Neural progenitor cell (in vitro differentiated cells): ENCODE measurements around the gene SATL1. TPM values are rescaled to one million over a fixed set of nuclear protein-coding genes. Genes with fewer than 3 reads are reported as not detected.

Source experiments
- DNase-seq: peaks from one replicate; pipeline ENCODE4 v3.0.0-alpha.2; 2016; ENCODE audit warnings: low spot score
- H2AFZ ChIP-seq: fragments of 200-600 bp; sonication (generic); replicated peaks from 2 replicates; pipeline ENCODE4 v1.6.1; 2016; ENCODE audit warnings: antibody characterized with exemption
- H3F3A ChIP-seq: fragments of 200-600 bp; sonication (generic); 2 replicates; pipeline ENCODE4 v1.6.1; 2016; ENCODE audit warnings: antibody characterized with exemption, low read depth
- H3K27ac ChIP-seq: fragments of 200-600 bp; sonication (generic); 2 replicates; pipeline ENCODE4 v1.5.1; 2016; ENCODE audit warnings: mild to moderate bottlenecking
- H3K27me3 ChIP-seq: fragments of 200-600 bp; sonication (generic); 2 replicates; pipeline ENCODE4 v1.6.1; 2016; ENCODE audit warnings: mild to moderate bottlenecking, moderate library complexity
- H3K36me3 ChIP-seq: fragments of 200-600 bp; sonication (generic); 2 replicates; pipeline ENCODE4 v1.5.1; 2016
- H3K4me1 ChIP-seq: fragments of 200-600 bp; sonication (generic); 2 replicates; pipeline ENCODE4 v1.6.1; 2016; ENCODE audit warnings: mixed run types
- H3K4me2 ChIP-seq: fragments of 200-600 bp; sonication (generic); 2 replicates; pipeline ENCODE4 v1.6.1; 2016
- H3K4me3 ChIP-seq: fragments of 200-600 bp; sonication (generic); 2 replicates; pipeline ENCODE4 v1.5.1; 2016
- H3K79me2 ChIP-seq: fragments of 200-600 bp; sonication (generic); 2 replicates; pipeline ENCODE4 v1.6.1; 2016; ENCODE audit warnings: low read depth
- H3K9ac ChIP-seq: fragments of 200-600 bp; sonication (generic); 2 replicates; pipeline ENCODE4 v1.6.1; 2016
- H3K9me3 ChIP-seq: fragments of 200-600 bp; sonication (generic); 2 replicates; pipeline ENCODE4 v1.5.1; 2016; ENCODE audit warnings: low read depth
- H4K20me1 ChIP-seq: fragments of 200-600 bp; sonication (generic); 2 replicates; pipeline ENCODE4 v1.6.1; 2016; ENCODE audit warnings: low read depth
- H3K27ac Mint-ChIP-seq: 3 replicates; pipeline ENCODE4 v1.8.0; 2021; ENCODE audit warnings: mixed read lengths
- H3K27me3 Mint-ChIP-seq: 2 replicates; pipeline ENCODE4 v1.8.0; 2022; ENCODE audit warnings: low read depth, mild to moderate bottlenecking, inconsistent platforms, moderate library complexity, mixed read lengths; ENCODE audit not compliant: insufficient read depth
- H3K36me3 Mint-ChIP-seq: 3 replicates; pipeline ENCODE4 v1.8.0; 2021; ENCODE audit warnings: mixed read lengths
- H3K4me1 Mint-ChIP-seq: 3 replicates; pipeline ENCODE4 v1.8.0; 2021; ENCODE audit warnings: mixed read lengths
- H3K4me3 Mint-ChIP-seq: 3 replicates; pipeline ENCODE4 v1.8.0; 2021; ENCODE audit warnings: mild to moderate bottlenecking, moderate library complexity, mixed read lengths
- H3K9me3 Mint-ChIP-seq: 3 replicates; pipeline ENCODE4 v1.8.0; 2020; ENCODE audit warnings: mixed read lengths
- EZH2 ChIP-seq: fragments of 200-600 bp; sonication (generic); IDR thresholded peaks from 2 replicates; pipeline ENCODE4 v1.6.1; 2017; ENCODE audit warnings: antibody characterized with exemption, mild to moderate bottlenecking, moderate library complexity
- EZH2phosphoT487 ChIP-seq: fragments of 200-600 bp; sonication (generic); IDR thresholded peaks from 2 replicates; pipeline ENCODE4 v1.6.1; 2017; ENCODE audit warnings: antibody characterized with exemption
- total RNA-seq: library from RNA; depleted of rRNA; stranded (reverse); fragments of >200 nt; gene quantifications from 2 replicates; pipeline ENCODE4 v1.2.3, GENCODE V29; 2015; ENCODE audit warnings: low replicate concordance
- TF ChIP-seq, protein P1 (sequence below): fragments of 200-600 bp; sonication (generic); IDR thresholded peaks from 2 replicates; pipeline ENCODE4 v1.5.1; 2017; ENCODE audit warnings: antibody characterized with exemption, mild to moderate bottlenecking

Gene SATL1
- total RNA-seq, 1 donor from 2014 or later = not detected

GRCh38 chrX:85065512-85066198 lies 177.9 kb downstream of the SATL1 start:
- H3K27ac Mint-ChIP-seq = no peak overlapping the region
- Histone ChIP-seq H4K20me1 (no peaks in the 10 kb centered on the region), H3K27me3 (no peaks in the 10 kb centered on the region), H3K4me2 (no peak overlapping the region), H3K27ac (no peak overlapping the region), H2AFZ (no peak overlapping the region), H3K4me1 (no peaks in the 10 kb centered on the region), H3K9me3 (no peaks in the 10 kb centered on the region), H3K79me2 (no peaks in the 10 kb centered on the region), H3K4me3 (no peak overlapping the region), H3K36me3 (no peaks in the 10 kb centered on the region), H3K9ac (no peak overlapping the region), H3F3A (no peaks in the 10 kb centered on the region)
- H3K4me3 Mint-ChIP-seq = no peak overlapping the region
- H3K27me3 Mint-ChIP-seq = peaks cover 2% of the 10 kb centered on the region
- DNase-seq = no peak
- no peaks in the 10 kb centered on the region for H3K4me1 Mint-ChIP-seq
- peaks cover 2% of the 10 kb centered on the region for H3K36me3 Mint-ChIP-seq
- TF ChIP-seq EZH2 (no peak), EZH2phosphoT487 (no peak)
- TF ChIP-seq, protein P1, sequence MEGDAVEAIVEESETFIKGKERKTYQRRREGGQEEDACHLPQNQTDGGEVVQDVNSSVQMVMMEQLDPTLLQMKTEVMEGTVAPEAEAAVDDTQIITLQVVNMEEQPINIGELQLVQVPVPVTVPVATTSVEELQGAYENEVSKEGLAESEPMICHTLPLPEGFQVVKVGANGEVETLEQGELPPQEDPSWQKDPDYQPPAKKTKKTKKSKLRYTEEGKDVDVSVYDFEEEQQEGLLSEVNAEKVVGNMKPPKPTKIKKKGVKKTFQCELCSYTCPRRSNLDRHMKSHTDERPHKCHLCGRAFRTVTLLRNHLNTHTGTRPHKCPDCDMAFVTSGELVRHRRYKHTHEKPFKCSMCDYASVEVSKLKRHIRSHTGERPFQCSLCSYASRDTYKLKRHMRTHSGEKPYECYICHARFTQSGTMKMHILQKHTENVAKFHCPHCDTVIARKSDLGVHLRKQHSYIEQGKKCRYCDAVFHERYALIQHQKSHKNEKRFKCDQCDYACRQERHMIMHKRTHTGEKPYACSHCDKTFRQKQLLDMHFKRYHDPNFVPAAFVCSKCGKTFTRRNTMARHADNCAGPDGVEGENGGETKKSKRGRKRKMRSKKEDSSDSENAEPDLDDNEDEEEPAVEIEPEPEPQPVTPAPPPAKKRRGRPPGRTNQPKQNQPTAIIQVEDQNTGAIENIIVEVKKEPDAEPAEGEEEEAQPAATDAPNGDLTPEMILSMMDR = no peak
- peaks cover 23% of the 10 kb centered on the region for H3K9me3 Mint-ChIP-seq

DNA sequence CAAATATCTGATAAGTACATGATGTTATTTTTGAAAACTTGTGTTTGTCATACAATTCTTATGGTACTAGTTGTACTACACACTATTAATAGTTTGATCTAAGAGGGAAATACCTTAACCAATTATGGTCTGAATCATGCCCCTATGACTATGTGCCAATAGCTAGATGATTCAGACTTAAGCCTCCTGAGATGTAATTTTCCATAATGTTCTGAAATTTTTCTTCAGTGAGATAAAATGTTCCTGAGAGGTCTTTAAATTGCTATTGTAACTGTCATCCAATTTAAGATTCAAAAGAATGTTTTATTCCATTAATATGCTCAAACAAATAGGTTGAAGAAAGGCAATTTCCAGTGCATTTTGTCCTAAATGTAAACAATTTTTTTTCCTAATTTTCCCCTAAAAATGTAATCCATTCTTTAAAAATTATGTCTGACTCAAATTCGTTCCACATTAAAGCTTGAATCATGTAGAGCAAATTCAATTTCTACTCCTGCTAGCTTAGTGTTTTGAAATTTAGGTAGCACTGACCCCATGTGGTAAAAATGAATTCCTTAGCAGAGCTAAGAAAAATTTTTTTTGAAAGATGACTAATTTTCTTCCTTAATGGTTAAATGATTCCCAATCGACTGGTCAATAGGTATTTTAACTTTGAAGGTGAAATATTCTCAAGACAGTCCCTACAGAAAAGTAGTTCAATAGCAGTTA lies 190.8 kb downstream of the SATL1 start:
- Histone ChIP-seq H3K27ac (no peak overlapping the region), H3K27me3 (no peaks in the 10 kb centered on the region), H3K4me1 (no peaks in the 10 kb centered on the region), H3K79me2 (no peaks in the 10 kb centered on the region), H2AFZ (no peak overlapping the region), H3K9ac (no peak overlapping the region), H3K36me3 (no peaks in the 10 kb centered on the region), H4K20me1 (no peaks in the 10 kb centered on the region), H3F3A (no peaks in the 10 kb centered on the region), H3K4me2 (no peak overlapping the region), H3K9me3 (no peaks in the 10 kb centered on the region), H3K4me3 (no peak overlapping the region)
- Mint-ChIP-seq H3K4me1 (no peaks in the 10 kb centered on the region), H3K36me3 (no peaks in the 10 kb centered on the region), H3K4me3 (no peak overlapping the region), H3K9me3 (no peaks in the 10 kb centered on the region), H3K27ac (no peak overlapping the region), H3K27me3 (no peaks in the 10 kb centered on the region)
- DNase-seq = no peak
- TF ChIP-seq EZH2phosphoT487 = no peak
- no peak for TF ChIP-seq EZH2
- TF ChIP-seq, protein P1 = peak; percentile 11

DNA sequence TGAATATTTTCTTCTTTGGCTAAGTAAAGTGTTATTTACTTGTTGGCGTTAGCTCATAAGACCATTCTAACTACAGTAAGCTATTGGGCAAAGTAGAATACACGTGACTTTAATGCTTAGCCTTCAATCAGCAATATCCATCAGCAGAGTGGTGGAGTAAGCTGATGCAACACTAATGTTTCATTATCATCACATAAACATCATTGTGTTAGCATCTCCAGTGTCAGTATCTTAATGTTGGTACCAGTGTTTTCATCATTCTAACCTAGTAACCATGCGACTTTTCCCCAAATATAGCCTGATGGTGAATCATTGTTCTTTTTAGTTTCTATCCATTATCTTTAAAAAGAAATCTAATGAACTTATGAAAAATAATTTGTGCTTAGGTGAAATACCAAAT lies 191.4 kb downstream of the SATL1 start:
- H3K9me3 ChIP-seq = no peaks in the 10 kb centered on the region
- H3K27ac Mint-ChIP-seq = no peak overlapping the region
- no peaks in the 10 kb centered on the region for H3F3A ChIP-seq
- no peaks in the 10 kb centered on the region for H3K4me1 Mint-ChIP-seq
- H3K4me1 ChIP-seq = no peaks in the 10 kb centered on the region
- H3K27me3 Mint-ChIP-seq = no peaks in the 10 kb centered on the region
- no peaks in the 10 kb centered on the region for H3K36me3 ChIP-seq
- H4K20me1 ChIP-seq = no peaks in the 10 kb centered on the region
- no peaks in the 10 kb centered on the region for H3K36me3 Mint-ChIP-seq
- no peak overlapping the region for H3K4me3 ChIP-seq
- TF ChIP-seq, protein P1 = no peak
- TF ChIP-seq EZH2phosphoT487 (no peak), EZH2 (no peak)
- no peaks in the 10 kb centered on the region for H3K27me3 ChIP-seq
- H3K79me2 ChIP-seq = no peaks in the 10 kb centered on the region
- H2AFZ ChIP-seq = no peak overlapping the region
- no peak overlapping the region for H3K27ac ChIP-seq
- no peak overlapping the region for H3K9ac ChIP-seq
- no peak for DNase-seq
- no peak overlapping the region for H3K4me3 Mint-ChIP-seq
- H3K4me2 ChIP-seq = no peak overlapping the region
- no peaks in the 10 kb centered on the region for H3K9me3 Mint-ChIP-seq
